Muscle layer of duodenum (tissue), 2 donors: ENCODE data around the gene ZNF532.

Experiments
- H3K27ac ChIP-seq: one replicate; pipeline ENCODE4 v1.7.0; 2013; ENCODE audit warnings: mild to moderate bottlenecking, low read length
- H3K27me3 ChIP-seq: one replicate; pipeline ENCODE4 v1.7.0; 2013; ENCODE audit warnings: low read depth, mild to moderate bottlenecking, control low read depth, low read length
- H3K36me3 ChIP-seq, 2 donors: one replicate each; pipeline ENCODE4 v1.7.0; 2013; ENCODE audit warnings: low read length in 2 of 2, control low read depth in 1 of 2, mild to moderate bottlenecking in 1 of 2; ENCODE audit not compliant: insufficient read depth in 2 of 2, control insufficient read depth in 1 of 2
- H3K4me1 ChIP-seq, 2 donors: one replicate each; pipeline ENCODE4 v1.7.0; 2013; ENCODE audit warnings: low read length in 2 of 2, mild to moderate bottlenecking in 2 of 2, control low read depth in 1 of 2, moderate library complexity in 1 of 2; ENCODE audit not compliant: insufficient read depth in 2 of 2, control insufficient read depth in 1 of 2
- H3K4me3 ChIP-seq, 2 donors: one replicate each; pipeline ENCODE4 v1.7.0; 2013; ENCODE audit warnings: low read length in 2 of 2, low read depth in 1 of 2, mild to moderate bottlenecking in 1 of 2
- H3K9me3 ChIP-seq, 2 donors: one replicate each; pipeline ENCODE4 v1.7.0; 2013; ENCODE audit warnings: low read length in 2 of 2, control low read depth in 1 of 2, mild to moderate bottlenecking in 1 of 2; ENCODE audit not compliant: control insufficient read depth in 1 of 2
- donor health status: healthy.

Gene ZNF532

DNA sequence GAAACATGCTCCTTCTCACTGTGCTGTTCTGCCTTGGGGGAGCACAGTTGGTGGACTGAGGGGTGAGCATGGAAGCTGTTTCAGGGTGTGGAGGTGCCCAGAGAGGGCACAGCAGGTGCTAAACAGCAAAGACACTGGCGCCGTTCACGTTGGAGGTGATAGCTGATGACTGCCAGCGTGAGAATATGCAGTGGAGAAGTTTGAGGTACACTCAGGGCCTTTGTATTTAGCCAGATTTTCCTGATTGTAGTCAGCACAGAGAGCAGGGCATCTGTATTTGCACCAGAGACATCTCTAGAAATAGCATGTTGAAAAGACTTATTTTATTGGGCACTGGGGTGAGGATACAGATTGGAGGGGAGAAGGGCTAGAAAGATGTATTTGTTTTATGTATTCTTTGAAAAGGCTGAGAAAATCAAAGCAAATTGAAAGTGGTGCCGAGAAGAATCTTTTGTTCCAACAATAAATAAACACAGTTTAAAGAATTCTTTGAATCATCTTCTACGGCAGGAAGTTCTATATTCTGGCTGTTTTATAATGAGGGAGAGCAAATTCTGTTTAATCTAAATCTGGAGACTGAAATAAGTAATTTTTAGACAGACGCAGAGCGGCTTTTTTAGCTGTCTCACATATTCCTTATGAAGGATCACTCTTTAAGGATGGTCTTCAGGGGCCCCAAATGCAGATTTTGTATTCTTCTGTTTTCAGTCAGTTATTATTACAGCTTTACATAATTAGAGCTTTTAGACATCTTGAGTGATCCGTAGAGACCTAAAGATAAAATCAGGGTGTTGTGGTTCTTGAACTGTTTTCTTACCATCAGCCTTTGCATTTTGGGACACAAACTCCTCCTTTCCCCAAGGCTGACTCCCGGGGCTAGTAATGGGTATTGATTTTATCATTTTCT is 7.1 kb downstream of the ZNF532 start:
- Histone ChIP-seq H3K27ac (no peak overlapping the region), H3K9me3 (no peaks in the 10 kb centered on the region), H3K27me3 (no peaks in the 10 kb centered on the region), H3K4me1 (peaks cover 6 to 21% of the 10 kb centered on the region in 2 donors), H3K4me3 (no peak overlapping the region), H3K36me3 (peaks cover 17 to 20% of the 10 kb centered on the region in 2 donors)

GRCh38 chr18:58878640-58879039 is 14.0 kb downstream of the ZNF532 start:
- H3K36me3 ChIP-seq: peaks cover 4 to 7% of the 10 kb centered on the region in 2 donors
- H3K4me1 ChIP-seq: peaks cover 0 to 21% of the 10 kb centered on the region in 2 donors
- no peak overlapping the region for H3K27ac ChIP-seq
- H3K27me3 ChIP-seq: no peaks in the 10 kb centered on the region
- H3K9me3 ChIP-seq: no peaks in the 10 kb centered on the region
- H3K4me3 ChIP-seq: no peak overlapping the region

DNA sequence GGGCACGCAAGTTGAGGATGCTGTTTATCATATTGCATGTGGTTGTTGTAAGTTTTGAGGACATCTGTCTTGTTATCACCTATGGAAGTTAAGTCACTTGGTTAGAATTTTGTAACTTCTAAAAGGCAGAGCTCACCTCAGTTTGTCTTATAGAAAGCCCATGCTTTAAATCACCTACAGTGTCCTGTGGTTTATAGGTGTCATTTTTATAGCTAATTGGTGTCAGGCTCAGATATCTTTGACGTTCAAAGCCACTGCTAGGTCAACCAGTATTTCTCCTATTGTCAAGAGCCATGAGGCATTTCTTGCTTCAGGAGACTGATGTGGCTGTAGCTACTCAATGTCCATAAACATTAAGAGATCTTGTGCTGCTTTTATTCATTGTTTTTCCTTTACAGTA is 16.8 kb downstream of the ZNF532 start:
- no peaks in the 10 kb centered on the region for H3K9me3 ChIP-seq
- peaks cover 0 to 22% of the 10 kb centered on the region in 2 donors for H3K4me1 ChIP-seq
- no peaks in the 10 kb centered on the region for H3K27me3 ChIP-seq
- peaks cover 4 to 5% of the 10 kb centered on the region in 2 donors for H3K36me3 ChIP-seq
- H3K4me3 ChIP-seq: no peak overlapping the region
- H3K27ac ChIP-seq: no peak overlapping the region

DNA sequence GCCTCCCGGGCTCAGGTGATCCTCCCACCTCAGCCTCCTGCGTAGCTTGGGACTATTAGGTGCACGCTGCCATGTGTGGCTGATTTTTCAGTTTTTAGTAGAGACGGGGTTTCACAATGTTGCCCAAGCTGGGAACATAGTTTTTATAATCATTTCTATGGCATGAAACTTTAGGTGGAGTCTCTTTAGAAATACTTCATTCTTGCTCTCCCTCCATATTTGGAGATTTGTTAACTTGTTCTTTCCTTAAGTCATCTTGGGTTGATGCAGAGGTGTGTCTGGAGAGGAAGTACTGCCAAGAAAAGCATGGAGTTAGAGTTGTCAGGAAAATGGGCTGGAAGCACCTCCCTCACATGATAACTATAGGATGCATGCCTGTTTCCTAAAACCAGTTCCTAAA is 17.4 kb downstream of the ZNF532 start:
- Histone ChIP-seq H3K4me3 (no peak overlapping the region), H3K9me3 (no peaks in the 10 kb centered on the region), H3K27me3 (no peaks in the 10 kb centered on the region), H3K36me3 (peaks cover 1 to 8% of the 10 kb centered on the region in 2 donors), H3K27ac (no peak overlapping the region), H3K4me1 (peaks cover 0 to 27% of the 10 kb centered on the region in 2 donors)

DNA sequence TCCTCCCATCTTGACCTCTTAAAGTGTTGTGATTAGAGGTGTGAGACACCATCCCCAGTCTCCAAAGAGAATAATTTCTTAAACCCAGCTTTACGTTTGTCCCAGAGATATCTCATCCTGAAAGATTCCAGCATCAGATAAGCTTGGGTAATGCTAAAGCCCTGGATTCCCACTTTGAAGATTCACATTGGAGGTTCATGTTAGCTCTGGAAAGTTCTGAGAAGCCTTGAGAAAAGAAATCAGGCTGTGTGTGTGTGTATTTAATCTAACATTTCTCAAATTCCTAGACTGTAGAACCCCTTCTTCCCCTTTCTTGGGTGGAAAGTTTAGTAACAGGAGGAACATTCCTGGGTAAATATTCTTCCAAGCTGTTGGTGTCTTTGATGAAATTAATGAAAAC is 18.0 kb downstream of the ZNF532 start:
- Histone ChIP-seq H3K36me3 (peaks cover 0 to 13% of the 10 kb centered on the region in 2 donors), H3K27me3 (no peaks in the 10 kb centered on the region), H3K27ac (no peak overlapping the region), H3K4me3 (no peak overlapping the region), H3K9me3 (no peaks in the 10 kb centered on the region), H3K4me1 (peaks cover 0 to 27% of the 10 kb centered on the region in 2 donors)

GRCh38 chr18:58884680-58885079 is 20.0 kb downstream of the ZNF532 start:
- Histone ChIP-seq H3K9me3 (no peaks in the 10 kb centered on the region), H3K36me3 (peaks cover 0 to 8% of the 10 kb centered on the region in 2 donors), H3K4me3 (no peak overlapping the region), H3K27ac (no peak overlapping the region), H3K27me3 (no peaks in the 10 kb centered on the region), H3K4me1 (peaks cover 0 to 27% of the 10 kb centered on the region in 2 donors)

GRCh38 chr18:58886431-58886830 is 21.8 kb downstream of the ZNF532 start:
- Histone ChIP-seq H3K27me3 (no peaks in the 10 kb centered on the region), H3K9me3 (no peaks in the 10 kb centered on the region), H3K27ac (no peak overlapping the region), H3K4me1 (peaks cover 0 to 19% of the 10 kb centered on the region in 2 donors), H3K4me3 (no peak overlapping the region), H3K36me3 (peaks cover 0 to 8% of the 10 kb centered on the region in 2 donors)

DNA sequence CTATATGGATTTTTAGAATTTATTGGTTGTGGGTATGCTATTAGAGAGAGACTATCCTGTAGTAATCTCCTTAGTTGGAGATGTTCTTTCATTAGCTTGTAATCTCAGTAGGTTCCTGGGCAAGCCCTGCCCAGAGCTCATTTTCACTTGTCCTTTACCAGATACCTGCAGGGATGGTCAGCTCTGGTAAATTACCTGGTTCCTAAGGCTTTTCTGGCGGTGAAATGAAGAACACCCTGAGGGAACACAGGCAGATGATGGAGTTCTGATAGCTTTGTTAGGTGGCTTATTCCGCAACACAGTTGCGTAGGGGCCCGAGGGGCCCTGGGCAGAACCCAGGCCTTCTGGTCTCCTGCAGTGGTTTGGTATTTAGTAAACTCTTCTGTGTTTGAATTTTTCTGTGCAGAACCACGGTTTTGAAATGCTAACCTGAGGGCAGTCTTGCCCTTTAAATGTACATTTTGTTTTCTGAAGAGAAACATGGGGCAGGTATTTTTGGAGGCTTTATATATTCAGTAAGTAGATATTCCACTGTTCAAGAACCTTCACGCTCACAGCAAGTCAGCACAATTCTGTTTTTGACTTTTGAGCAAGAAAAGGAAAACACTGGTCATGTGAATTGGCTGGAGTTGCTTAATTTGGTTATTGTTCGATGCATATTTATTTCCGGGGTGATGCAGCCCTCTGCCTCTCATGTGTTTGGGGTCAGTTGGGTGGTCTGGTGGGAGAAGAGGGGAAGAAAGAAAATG is 22.4 kb downstream of the ZNF532 start:
- H3K27me3 ChIP-seq: no peaks in the 10 kb centered on the region
- H3K9me3 ChIP-seq: no peaks in the 10 kb centered on the region
- H3K4me3 ChIP-seq: no peak overlapping the region
- peaks cover 0 to 13% of the 10 kb centered on the region in 2 donors for H3K4me1 ChIP-seq
- peaks cover 0 to 8% of the 10 kb centered on the region in 2 donors for H3K36me3 ChIP-seq
- peak overlapping the region; percentile 18 for H3K27ac ChIP-seq

- Histone ChIP-seq H3K27me3 (no peaks in the 10 kb centered on the region), H3K27ac (peak overlapping the region; percentile 18), H3K9me3 (no peaks in the 10 kb centered on the region), H3K4me3 (no peak overlapping the region), H3K4me1 (peaks cover 0 to 12% of the 10 kb centered on the region in 2 donors), H3K36me3 (peaks cover 0 to 8% of the 10 kb centered on the region in 2 donors)
These were observed 22.9 kb downstream of the ZNF532 start for GRCh38 chr18:58887613-58887963.

- H3K4me1 ChIP-seq: peaks cover 0 to 24% of the 10 kb centered on the region in 2 donors
- H3K27me3 ChIP-seq: no peaks in the 10 kb centered on the region
- H3K27ac ChIP-seq: peak overlapping the region; percentile 28
- H3K4me3 ChIP-seq: no peak overlapping the region
- no peaks in the 10 kb centered on the region for H3K9me3 ChIP-seq
- peaks cover 0 to 7% of the 10 kb centered on the region in 2 donors for H3K36me3 ChIP-seq
These were observed 27.1 kb downstream of the ZNF532 start for GRCh38 chr18:58891776-58892175.

DNA sequence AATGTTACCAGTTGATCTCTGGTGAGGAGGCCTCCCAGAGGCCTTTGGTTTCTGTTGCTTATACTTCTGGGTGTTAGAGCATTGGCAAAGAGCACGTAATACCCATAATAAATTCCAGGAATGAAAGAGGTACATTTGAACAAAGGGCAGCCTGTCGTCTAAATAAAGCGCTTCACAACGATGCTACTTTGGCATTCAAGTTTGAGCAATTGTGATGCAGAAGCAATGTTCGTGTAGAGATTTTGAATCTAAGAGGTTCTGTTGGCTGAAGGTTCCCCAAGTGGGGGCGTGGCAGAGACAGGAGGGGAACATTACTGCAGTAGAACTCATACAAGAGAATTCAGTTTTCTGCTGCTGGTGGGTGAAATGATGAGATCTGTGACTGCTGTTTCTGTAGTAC is 27.8 kb downstream of the ZNF532 start:
- H3K36me3 ChIP-seq: peaks cover 0 to under 1% of the 10 kb centered on the region in 2 donors
- H3K27me3 ChIP-seq: no peaks in the 10 kb centered on the region
- H3K9me3 ChIP-seq: no peaks in the 10 kb centered on the region
- H3K27ac ChIP-seq: no peak overlapping the region
- peaks cover 0 to 18% of the 10 kb centered on the region in 2 donors for H3K4me1 ChIP-seq
- H3K4me3 ChIP-seq: no peak overlapping the region
